BE2C (cell line): ENCODE data around the gene OBP2A.

Experiments
- DNase-seq: peaks from one replicate; pipeline ENCODE4 v3.0.0-alpha.2; 2020
- H3K27me3 ChIP-seq: fragments of 250-450 bp; sonication (Bioruptor Pico); 2 replicates; pipeline ENCODE4 v1.5.1; 2020; ENCODE audit warnings: mild to moderate bottlenecking
- H3K36me3 ChIP-seq: fragments of 250-450 bp; sonication (Bioruptor Pico); 2 replicates; pipeline ENCODE4 v1.5.1; 2020; ENCODE audit warnings: mild to moderate bottlenecking
- H3K4me1 ChIP-seq: fragments of 250-450 bp; sonication (Bioruptor Pico); 2 replicates; pipeline ENCODE4 v1.5.1; 2020
- H3K4me3 ChIP-seq: 2 replicates; pipeline ENCODE4 v1.5.1; 2011; ENCODE audit warnings: low read depth, low read length
- H3K9me3 ChIP-seq: fragments of 250-450 bp; sonication (Bioruptor Pico); 2 replicates; pipeline ENCODE4 v1.5.1; 2020
- TF ChIP-seq, protein P1 (sequence below): IDR thresholded peaks from 2 replicates; pipeline ENCODE4 v1.5.1; 2012; ENCODE audit warnings: mild to moderate bottlenecking, low read depth, low read length

The OBP2A gene

DNA sequence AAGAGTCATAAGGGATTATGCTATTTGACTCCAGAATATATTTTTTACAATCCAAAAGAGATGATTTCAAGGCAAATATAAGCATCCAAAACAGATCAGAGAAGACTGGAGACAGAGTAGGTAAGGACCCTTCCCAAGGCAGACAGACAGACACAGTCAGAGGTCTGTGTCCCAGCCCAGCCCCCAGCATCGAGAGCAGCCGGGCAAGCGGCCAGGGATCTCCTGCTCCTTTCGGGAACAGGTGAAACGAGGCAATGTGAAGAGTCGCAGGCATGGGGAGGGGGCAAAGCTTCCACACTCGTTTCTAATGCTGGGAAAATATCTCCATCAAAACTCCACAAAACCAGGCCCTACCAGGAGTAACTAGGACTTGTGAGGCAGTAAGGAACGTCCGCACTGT, 21.4 kb downstream of the OBP2A start:
- H3K4me1 ChIP-seq: no peaks in the 10 kb centered on the region; the same call in 1 of the 2 replicates
- DNase-seq: no peak
- H3K36me3 ChIP-seq: no peaks in the 10 kb centered on the region
- H3K4me3 ChIP-seq: no peak overlapping the region
- TF ChIP-seq, protein P1, sequence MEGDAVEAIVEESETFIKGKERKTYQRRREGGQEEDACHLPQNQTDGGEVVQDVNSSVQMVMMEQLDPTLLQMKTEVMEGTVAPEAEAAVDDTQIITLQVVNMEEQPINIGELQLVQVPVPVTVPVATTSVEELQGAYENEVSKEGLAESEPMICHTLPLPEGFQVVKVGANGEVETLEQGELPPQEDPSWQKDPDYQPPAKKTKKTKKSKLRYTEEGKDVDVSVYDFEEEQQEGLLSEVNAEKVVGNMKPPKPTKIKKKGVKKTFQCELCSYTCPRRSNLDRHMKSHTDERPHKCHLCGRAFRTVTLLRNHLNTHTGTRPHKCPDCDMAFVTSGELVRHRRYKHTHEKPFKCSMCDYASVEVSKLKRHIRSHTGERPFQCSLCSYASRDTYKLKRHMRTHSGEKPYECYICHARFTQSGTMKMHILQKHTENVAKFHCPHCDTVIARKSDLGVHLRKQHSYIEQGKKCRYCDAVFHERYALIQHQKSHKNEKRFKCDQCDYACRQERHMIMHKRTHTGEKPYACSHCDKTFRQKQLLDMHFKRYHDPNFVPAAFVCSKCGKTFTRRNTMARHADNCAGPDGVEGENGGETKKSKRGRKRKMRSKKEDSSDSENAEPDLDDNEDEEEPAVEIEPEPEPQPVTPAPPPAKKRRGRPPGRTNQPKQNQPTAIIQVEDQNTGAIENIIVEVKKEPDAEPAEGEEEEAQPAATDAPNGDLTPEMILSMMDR: no peak
- no peaks in the 10 kb centered on the region; the same call in 1 of the 2 replicates for H3K9me3 ChIP-seq
- peaks cover 4% of the 10 kb centered on the region for H3K27me3 ChIP-seq

DNA sequence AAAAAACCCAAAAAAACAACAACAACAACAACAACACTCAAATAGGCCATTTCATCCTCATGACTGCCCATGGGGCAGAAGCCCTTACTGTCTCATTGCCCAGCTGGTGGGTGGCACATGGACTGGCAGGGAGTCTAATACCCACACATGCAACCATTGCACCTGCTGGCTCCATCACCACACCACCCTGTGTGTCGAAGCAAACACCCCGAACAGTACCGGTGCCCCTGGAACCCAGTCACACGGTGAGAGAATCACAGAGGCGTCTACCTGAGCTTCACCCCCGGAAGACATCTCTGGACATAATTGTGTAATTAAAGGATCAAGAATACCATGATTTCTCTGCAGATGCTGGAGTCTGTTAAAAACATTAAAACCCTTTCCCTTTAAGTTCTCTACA, 22.1 kb downstream of the OBP2A start:
- TF ChIP-seq, protein P1: no peak
- peaks cover 4% of the 10 kb centered on the region for H3K27me3 ChIP-seq
- H3K36me3 ChIP-seq: no peaks in the 10 kb centered on the region
- H3K9me3 ChIP-seq: peaks cover under 1% of the 10 kb centered on the region; the same call in 1 of the 2 replicates
- H3K4me3 ChIP-seq: no peak overlapping the region
- DNase-seq: no peak
- no peaks in the 10 kb centered on the region; the same call in 1 of the 2 replicates for H3K4me1 ChIP-seq

DNA sequence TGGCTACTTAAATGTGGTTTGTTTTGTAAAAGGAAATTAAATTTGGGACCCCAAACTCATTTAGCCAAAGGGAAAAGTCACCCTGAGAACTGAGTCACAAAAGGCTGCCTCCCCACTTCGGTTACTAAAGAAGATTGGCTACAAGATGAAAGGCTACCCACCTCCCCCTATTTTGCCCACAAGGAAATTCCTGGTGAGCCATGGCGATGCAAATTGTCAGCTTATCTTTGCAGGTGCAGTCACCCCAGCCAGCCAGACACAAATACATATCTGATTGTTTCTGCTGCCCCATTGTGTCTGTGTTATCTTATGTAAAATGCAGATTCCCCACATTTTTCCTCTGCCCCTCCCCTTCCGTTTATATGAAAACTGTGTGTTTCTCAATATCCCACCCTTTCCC, 24.5 kb downstream of the OBP2A start:
- no peak for DNase-seq
- Histone ChIP-seq H3K4me1 (no peaks in the 10 kb centered on the region; the same call in 1 of the 2 replicates), H3K9me3 (0 out of 2 replicates have a peak, but pooled peaks cover 3% of the 10 kb centered on the region), H3K27me3 (peaks cover 4% of the 10 kb centered on the region), H3K36me3 (no peaks in the 10 kb centered on the region), H3K4me3 (no peak overlapping the region)
- TF ChIP-seq, protein P1: no peak

DNA sequence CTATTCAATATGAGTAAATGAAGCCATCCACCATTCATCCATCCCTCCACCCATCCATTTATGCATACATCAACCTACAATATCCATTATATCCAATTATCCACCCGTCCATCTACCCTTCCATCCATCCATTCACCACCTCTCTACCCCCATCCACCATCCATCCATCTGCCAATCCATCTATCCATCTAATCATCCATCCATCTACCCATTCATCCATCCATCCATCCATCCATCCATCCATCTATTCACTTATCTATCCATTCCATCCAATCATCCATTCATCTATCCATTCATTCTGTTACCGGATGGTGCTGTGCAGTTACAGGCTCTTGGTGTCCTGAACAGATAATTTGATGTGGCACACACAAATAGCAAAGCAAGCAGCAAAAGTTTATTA, 26.3 kb downstream of the OBP2A start:
- TF ChIP-seq, protein P1: no peak
- Histone ChIP-seq H3K27me3 (peaks cover 4% of the 10 kb centered on the region), H3K4me3 (no peak overlapping the region), H3K9me3 (0 out of 2 replicates have a peak, but pooled peaks cover 3% of the 10 kb centered on the region), H3K36me3 (no peaks in the 10 kb centered on the region), H3K4me1 (no peaks in the 10 kb centered on the region; the same call in 1 of the 2 replicates)
- no peak for DNase-seq

DNA sequence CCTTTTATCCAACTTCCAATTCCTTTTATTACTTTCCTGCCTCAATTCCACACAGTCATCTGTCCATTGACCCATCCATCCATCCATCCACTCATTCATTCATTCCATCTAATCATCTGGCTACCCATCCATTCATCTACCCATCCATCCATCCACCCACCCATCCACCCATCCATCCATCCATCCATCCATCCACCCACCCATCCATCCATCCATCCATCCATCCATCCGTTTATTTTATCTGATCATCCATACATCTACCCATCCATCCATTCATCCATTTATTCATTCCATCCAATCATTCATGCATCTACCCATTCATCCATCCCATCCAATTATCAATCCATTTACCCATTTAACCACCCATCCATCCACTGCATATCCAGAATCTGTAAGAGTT, 27.2 kb downstream of the OBP2A start:
- Histone ChIP-seq H3K4me3 (no peak overlapping the region), H3K4me1 (no peaks in the 10 kb centered on the region; the same call in 1 of the 2 replicates), H3K9me3 (0 out of 2 replicates have a peak, but pooled peaks cover 3% of the 10 kb centered on the region), H3K27me3 (peaks cover 4% of the 10 kb centered on the region), H3K36me3 (no peaks in the 10 kb centered on the region)
- DNase-seq: no peak
- TF ChIP-seq, protein P1: no peak

DNA sequence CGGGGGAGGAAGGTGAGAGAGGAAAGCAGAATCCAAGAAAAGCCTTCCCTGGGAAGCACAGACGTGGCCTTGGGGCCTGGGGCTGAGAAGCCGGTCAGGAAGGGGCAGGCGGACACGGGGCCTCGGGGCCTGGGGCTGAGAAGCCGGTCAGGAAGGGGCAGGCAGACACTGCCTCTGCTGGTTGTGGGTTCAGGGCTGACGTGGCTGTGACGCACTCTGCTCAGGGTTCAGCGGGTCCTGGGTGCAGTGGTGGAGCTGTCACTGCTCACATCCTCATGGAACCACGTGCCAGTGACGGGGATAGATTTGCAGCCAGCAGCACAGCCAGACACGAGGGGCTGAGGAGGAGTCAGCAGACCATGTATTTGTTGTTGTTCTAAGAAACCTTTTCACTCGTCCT, 28.4 kb downstream of the OBP2A start:
- peaks cover 4% of the 10 kb centered on the region for H3K27me3 ChIP-seq
- TF ChIP-seq, protein P1: no peak
- H3K4me1 ChIP-seq: no peaks in the 10 kb centered on the region; the same call in 1 of the 2 replicates
- no peaks in the 10 kb centered on the region for H3K36me3 ChIP-seq
- DNase-seq: no peak
- H3K4me3 ChIP-seq: no peak overlapping the region
- 0 out of 2 replicates have a peak, but pooled peaks cover 3% of the 10 kb centered on the region for H3K9me3 ChIP-seq
